Spleen (tissue), 11 donors: ENCODE results near the gene DLD. TPM values are rescaled to one million over a fixed set of nuclear protein-coding genes. Genes with fewer than 3 reads are reported as not detected.

Experiments used
- DNase-seq: peaks from one replicate; pipeline ENCODE4 v3.0.0-alpha.2; 2020
- H3K27ac ChIP-seq, 8 donors: fragments of 200-600 bp; sonication (generic) in 7 of 8; 1 replicate in 4 of 8; 2 replicates in 4 of 8; pipeline versions ENCODE4 v1.5.0 to v1.8.0; 2016 to 2021; ENCODE audit warnings: inconsistent platforms in 4 of 8, mild to moderate bottlenecking in 4 of 8, moderate library complexity in 1 of 8
- H3K27me3 ChIP-seq, 7 donors: fragments of 200-600 bp; sonication (generic) in 6 of 7; replicated peaks in 1 of 7; 1 replicate in 4 of 7; 2 replicates in 3 of 7; pipeline versions ENCODE4 v1.5.0 to v1.8.0; 2016 to 2021; ENCODE audit warnings: inconsistent platforms in 3 of 7, mild to moderate bottlenecking in 1 of 7
- H3K36me3 ChIP-seq, 6 donors: fragments of 200-600 bp; sonication (generic) in 5 of 6; 1 replicate in 4 of 6; 2 replicates in 2 of 6; pipeline versions ENCODE4 v1.5.0 to v1.8.0; 2016 to 2021; ENCODE audit warnings: inconsistent platforms in 2 of 6
- H3K4me1 ChIP-seq, 6 donors: fragments of 200-600 bp; sonication (generic) in 5 of 6; 1 replicate in 3 of 6; 2 replicates in 3 of 6; pipeline versions ENCODE4 v1.5.0 to v1.8.0; 2016 to 2021; ENCODE audit warnings: inconsistent platforms in 3 of 6
- H3K4me3 ChIP-seq, 8 donors: fragments of 200-600 bp; sonication (generic) in 7 of 8; 1 replicate in 4 of 8; 2 replicates in 4 of 8; pipeline versions ENCODE4 v1.5.0 to v1.8.0; 2016 to 2021; ENCODE audit warnings: inconsistent platforms in 4 of 8, mild to moderate bottlenecking in 4 of 8, moderate library complexity in 2 of 8
- H3K9me3 ChIP-seq, 8 donors: fragments of 200-600 bp; sonication (generic) in 7 of 8; 1 replicate in 4 of 8; 2 replicates in 4 of 8; pipeline versions ENCODE4 v1.5.0 to v1.8.0; 2016 to 2021; ENCODE audit warnings: inconsistent platforms in 4 of 8
- POLR2A ChIP-seq, 3 donors: fragments of 450-650 bp; IDR thresholded peaks; one replicate each; pipeline ENCODE4 v1.5.1; 2017; ENCODE audit warnings: antibody characterized with exemption in 3 of 3, mild to moderate bottlenecking in 1 of 3
- POLR2AphosphoS5 ChIP-seq, 3 donors: sonication (generic); formaldehyde crosslinking; IDR thresholded peaks; one replicate each; pipeline ENCODE4 v1.5.1; 2017; ENCODE audit warnings: antibody characterized with exemption in 3 of 3
- whole genome bisulfite sequencing, 5 donors: extraction: QIAGEN DNeasy Blood & Tissue Kit in 3 of 5; methylation state at CpG; one replicate each; pipeline versions ENCODE4 v1.1.5 to v1.1.7; 2013 to 2018; 5-methylcytosine and 5-hydroxymethylcytosine counted together
- intact Hi-C: fragments of 100-400 bp; cut with DNase I; formaldehyde crosslinking; loops from one replicate; pipeline ENCODE4 v1.15.0; 2023; ENCODE audit warnings: low total_unique reads
- polyA plus RNA-seq, 3 donors: library from polyadenylated mRNA; stranded (reverse); fragments of 200-250 nt; gene quantifications; one replicate each; pipeline ENCODE4 v1.2.1, GENCODE V29; 2013
- total RNA-seq, 7 donors: library from RNA; depleted of rRNA in 3 of 7; stranded (reverse); fragments of >200 nt in 3 of 7; fragmentation: NEBNext Ultra II Directional in 4 of 7; extraction: Animal tissue kit (Norgen Biotek cat#: 25700) in 4 of 7; gene quantifications; one replicate each; pipeline versions ENCODE4 v1.1.0 to v1.2.1, GENCODE V29; 2016 to 2021
- TF ChIP-seq, protein P1 (sequence below), 11 experiments: fragments of 200-600 bp in 7 of 11; fragments of 450-650 bp in 4 of 11; sonication (generic) in 4 of 11; IDR thresholded peaks in 8 of 11; conservative IDR thresholded peaks in 3 of 11; 1 replicate in 7 of 11; 2 replicates in 4 of 11; pipeline versions ENCODE4 v1.4.0 to v1.8.0; 2016 to 2021; ENCODE audit warnings: antibody characterized with exemption in 11 of 11, inconsistent platforms in 4 of 11, mild to moderate bottlenecking in 1 of 11
- donor health status: healthy with polysubstance abuse.
- donor health status: DM: no; HTN: no; CAD: no; lungs with moderate emphysema.
- donor health status: DM: no; HTN: no; CAD: no.
- donor health status: Bipolar disorder and iron deficiency.
- donor health status: healthy.
- donor health status: DM: no; HTN: no; CAD: no.
- donor health status: DM: yes; HTN: yes; CAD: no.

The DLD gene
- total and polyA plus RNA-seq, 10 donors: 19.6 to 114 (median 59.9) TPM

DNA sequence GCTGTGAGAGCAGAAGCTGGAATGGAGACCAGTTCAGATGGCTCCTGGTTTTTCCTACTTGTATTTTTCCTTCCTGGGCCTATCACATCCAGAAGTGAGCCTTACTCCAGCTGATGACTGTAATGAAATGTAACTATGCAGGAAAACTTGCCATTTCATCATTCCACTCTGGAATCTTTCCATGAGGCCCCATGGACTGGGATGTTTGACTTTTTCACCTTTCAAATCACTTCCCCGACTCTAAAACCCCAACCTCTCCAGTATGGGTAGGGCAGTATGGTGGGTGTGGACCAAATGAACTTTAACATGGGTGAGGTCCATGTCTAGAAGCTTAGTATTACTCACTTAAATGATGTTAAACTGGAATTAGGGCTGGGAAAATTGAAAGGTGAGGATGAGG, 40.3 kb upstream of the DLD start:
- 0 to 84% (median 58%) methylated on average over 1 of the region's 1 CpG for WGBS, 5 donors
- no peaks in the 10 kb centered on the region for H3K4me1 ChIP-seq
- TF ChIP-seq POLR2AphosphoS5 (IDR thresholded peaks at IDR 0.05) (no peak), POLR2A (IDR thresholded peaks at IDR 0.05) (no peak)
- TF ChIP-seq, protein P1, sequence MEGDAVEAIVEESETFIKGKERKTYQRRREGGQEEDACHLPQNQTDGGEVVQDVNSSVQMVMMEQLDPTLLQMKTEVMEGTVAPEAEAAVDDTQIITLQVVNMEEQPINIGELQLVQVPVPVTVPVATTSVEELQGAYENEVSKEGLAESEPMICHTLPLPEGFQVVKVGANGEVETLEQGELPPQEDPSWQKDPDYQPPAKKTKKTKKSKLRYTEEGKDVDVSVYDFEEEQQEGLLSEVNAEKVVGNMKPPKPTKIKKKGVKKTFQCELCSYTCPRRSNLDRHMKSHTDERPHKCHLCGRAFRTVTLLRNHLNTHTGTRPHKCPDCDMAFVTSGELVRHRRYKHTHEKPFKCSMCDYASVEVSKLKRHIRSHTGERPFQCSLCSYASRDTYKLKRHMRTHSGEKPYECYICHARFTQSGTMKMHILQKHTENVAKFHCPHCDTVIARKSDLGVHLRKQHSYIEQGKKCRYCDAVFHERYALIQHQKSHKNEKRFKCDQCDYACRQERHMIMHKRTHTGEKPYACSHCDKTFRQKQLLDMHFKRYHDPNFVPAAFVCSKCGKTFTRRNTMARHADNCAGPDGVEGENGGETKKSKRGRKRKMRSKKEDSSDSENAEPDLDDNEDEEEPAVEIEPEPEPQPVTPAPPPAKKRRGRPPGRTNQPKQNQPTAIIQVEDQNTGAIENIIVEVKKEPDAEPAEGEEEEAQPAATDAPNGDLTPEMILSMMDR (IDR thresholded peaks at IDR 0.05 in 8 of 11, conservative IDR thresholded peaks at IDR 0.05 in 3 of 11): no peak
- DNase-seq: no peak
- H3K9me3 ChIP-seq: no peaks in the 10 kb centered on the region
- intact Hi-C loops: no loop called here
- H3K27ac ChIP-seq: no peak overlapping the region
- no peaks in the 10 kb centered on the region for H3K36me3 ChIP-seq
- H3K27me3 ChIP-seq: no peaks in the 10 kb centered on the region
- H3K4me3 ChIP-seq: no peak overlapping the region

DNA sequence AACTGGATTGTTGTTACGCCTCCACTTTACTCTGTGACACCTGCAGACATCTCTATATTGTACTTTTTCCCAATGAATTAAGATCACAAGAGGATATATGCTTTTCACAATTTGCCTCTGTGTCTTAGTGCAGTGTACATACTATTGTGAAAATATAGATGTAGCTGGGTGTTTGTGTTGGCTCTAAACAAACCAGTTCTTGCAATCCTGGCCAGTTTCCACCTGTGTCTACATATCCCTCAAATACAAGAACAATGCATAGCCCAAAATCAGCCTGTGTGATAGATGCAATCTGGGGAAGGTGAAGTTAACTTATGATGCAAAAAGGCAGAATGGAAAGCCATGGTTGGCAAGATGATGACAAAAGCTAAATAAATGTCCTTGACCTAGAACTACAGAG, 36.5 kb upstream of the DLD start:
- H3K9me3 ChIP-seq: no peaks in the 10 kb centered on the region
- no peak for TF ChIP-seq POLR2AphosphoS5 (IDR thresholded peaks at IDR 0.05)
- no peak for TF ChIP-seq POLR2A (IDR thresholded peaks at IDR 0.05)
- peaks cover 0 to 14% (median 8%) of the 10 kb centered on the region in 6 donors for H3K4me1 ChIP-seq
- H3K27me3 ChIP-seq: no peaks in the 10 kb centered on the region
- no peak for DNase-seq
- H3K27ac ChIP-seq: no peak overlapping the region
- no peaks in the 10 kb centered on the region for H3K36me3 ChIP-seq
- no peak overlapping the region for H3K4me3 ChIP-seq
- intact Hi-C loops: no loop called here
- WGBS, 5 donors: 93 to 100% (median 99%) methylated on average over 1 of the region's 1 CpG

DNA sequence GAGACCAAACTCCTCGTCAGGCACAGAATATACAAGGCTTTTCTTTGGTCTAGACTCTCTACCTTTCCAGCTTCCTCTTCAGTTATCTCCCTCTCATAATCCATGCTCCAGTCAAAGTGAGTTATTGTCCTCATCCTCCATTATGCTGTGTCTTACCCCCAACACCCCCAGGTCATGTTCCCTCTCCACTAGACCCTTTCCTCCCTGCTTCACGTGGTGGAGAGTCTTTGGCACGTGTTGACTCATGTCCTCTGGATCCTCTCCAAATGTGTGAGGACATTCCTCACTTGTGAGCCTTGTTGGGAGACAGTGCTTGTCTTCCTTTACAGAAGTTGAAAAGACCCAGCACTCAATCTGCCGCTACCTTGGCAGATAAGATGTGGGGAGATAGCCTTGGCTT, 36.0 kb upstream of the DLD start:
- Histone ChIP-seq H3K27me3 (no peaks in the 10 kb centered on the region), H3K4me3 (no peak overlapping the region), H3K9me3 (no peaks in the 10 kb centered on the region), H3K4me1 (peaks cover 0 to 14% (median 8%) of the 10 kb centered on the region in 6 donors), H3K27ac (no peak overlapping the region), H3K36me3 (no peaks in the 10 kb centered on the region)
- TF ChIP-seq, protein P1 (IDR thresholded peaks at IDR 0.05 in 8 of 11, conservative IDR thresholded peaks at IDR 0.05 in 3 of 11): no peak
- no peak for TF ChIP-seq POLR2A (IDR thresholded peaks at IDR 0.05)
- TF ChIP-seq POLR2AphosphoS5 (IDR thresholded peaks at IDR 0.05): no peak
- DNase-seq: no peak
- intact Hi-C loops: no loop called here
- WGBS, 5 donors: 51 to 65% (median 56%) methylated on average over 4 of the region's 4 CpGs

GRCh38 chr7:107856806-107857540, 34.0 kb upstream of the DLD start:
- Histone ChIP-seq H3K9me3 (no peaks in the 10 kb centered on the region), H3K36me3 (no peaks in the 10 kb centered on the region), H3K27ac (peak overlapping the region in 4 of 8 donors; percentile 43 to 77 (median 52)), H3K4me1 (peaks cover 0 to 14% (median 8%) of the 10 kb centered on the region in 6 donors), H3K27me3 (no peaks in the 10 kb centered on the region), H3K4me3 (no peak overlapping the region)
- intact Hi-C loops: no loop called here
- no peak for TF ChIP-seq POLR2AphosphoS5 (IDR thresholded peaks at IDR 0.05)
- TF ChIP-seq, protein P1 (IDR thresholded peaks at IDR 0.05 in 8 of 11, conservative IDR thresholded peaks at IDR 0.05 in 3 of 11): no peak
- no peak for TF ChIP-seq POLR2A (IDR thresholded peaks at IDR 0.05)
- DNase-seq: no peak
- 29 to 39% (median 31%) methylated on average over 4 of the region's 4 CpGs for WGBS, 5 donors
